NCI-H460 (cell line): ENCODE measurements around the gene RASA3. TPM values are rescaled to one million over a fixed set of nuclear protein-coding genes. Genes with fewer than 3 reads are reported as not detected.
"Not testable (repeated sequence)": the region's sequence is repeated elsewhere in the genome, so short reads cannot be mapped to it uniquely, and the experiment has no call there.

ENCODE experiments used
- DNase-seq: peaks from one replicate; pipeline ENCODE4 v3.0.0-alpha.2; 2016; ENCODE audit warnings: low read depth; ENCODE audit errors: extremely low read depth
- total RNA-seq: library from RNA; depleted of rRNA; stranded (reverse); fragments of >200 nt; shearing (Covaris generic); gene quantifications from 2 replicates; pipeline ENCODE4 v1.2.3, GENCODE V29; 2014

The RASA3 gene
- total RNA-seq, 1 experiment from 2014 or later = 14.2 TPM

DNA sequence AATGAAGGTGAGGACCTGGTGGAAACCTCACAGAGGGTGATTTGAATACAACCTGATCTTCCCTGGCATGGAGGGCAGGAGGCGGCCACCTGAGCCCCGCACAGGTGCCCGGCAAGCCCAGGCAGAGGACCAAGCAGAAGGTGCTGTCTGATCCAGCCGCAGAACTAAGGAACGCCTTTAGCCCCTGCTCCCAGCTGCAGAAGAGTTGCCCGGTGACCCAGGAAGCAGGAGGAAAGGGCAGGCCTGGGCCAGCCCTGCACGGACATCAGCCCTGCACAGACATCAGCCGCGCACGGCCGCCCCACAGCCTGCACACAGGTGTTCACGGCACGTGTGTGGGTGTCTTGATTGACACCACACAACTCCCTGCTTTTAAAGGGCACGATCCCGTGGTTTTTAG lies 43.1 kb downstream of the RASA3 start:
- DNase-seq = no peak

- DNase-seq = no peak
Observed at GRCh38 chr13:114088863-114089262, 43.6 kb downstream of the RASA3 start.

DNA sequence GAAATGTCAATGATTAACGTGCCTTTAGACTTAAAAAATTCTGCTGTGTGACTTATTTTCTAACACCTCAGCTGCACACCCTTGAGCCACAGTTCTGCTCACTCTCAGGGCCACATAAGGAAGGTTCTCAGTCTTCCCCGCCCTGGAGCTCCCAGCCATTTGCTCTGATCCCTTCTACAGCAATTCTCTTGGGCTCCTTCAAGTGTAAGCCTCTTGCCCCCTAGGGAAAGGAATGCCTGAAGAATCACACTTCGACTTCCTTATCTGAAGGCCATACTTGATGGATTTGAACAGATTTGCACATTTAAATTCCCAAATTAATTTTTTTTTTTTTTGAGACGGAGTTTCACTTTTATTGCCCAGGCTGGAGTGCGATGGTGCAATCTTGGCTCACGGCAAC lies 44.2 kb downstream of the RASA3 start:
- no peak for DNase-seq

- DNase-seq = no peak
Observed at GRCh38 chr13:114087430-114087829, 45.0 kb downstream of the RASA3 start.

DNA sequence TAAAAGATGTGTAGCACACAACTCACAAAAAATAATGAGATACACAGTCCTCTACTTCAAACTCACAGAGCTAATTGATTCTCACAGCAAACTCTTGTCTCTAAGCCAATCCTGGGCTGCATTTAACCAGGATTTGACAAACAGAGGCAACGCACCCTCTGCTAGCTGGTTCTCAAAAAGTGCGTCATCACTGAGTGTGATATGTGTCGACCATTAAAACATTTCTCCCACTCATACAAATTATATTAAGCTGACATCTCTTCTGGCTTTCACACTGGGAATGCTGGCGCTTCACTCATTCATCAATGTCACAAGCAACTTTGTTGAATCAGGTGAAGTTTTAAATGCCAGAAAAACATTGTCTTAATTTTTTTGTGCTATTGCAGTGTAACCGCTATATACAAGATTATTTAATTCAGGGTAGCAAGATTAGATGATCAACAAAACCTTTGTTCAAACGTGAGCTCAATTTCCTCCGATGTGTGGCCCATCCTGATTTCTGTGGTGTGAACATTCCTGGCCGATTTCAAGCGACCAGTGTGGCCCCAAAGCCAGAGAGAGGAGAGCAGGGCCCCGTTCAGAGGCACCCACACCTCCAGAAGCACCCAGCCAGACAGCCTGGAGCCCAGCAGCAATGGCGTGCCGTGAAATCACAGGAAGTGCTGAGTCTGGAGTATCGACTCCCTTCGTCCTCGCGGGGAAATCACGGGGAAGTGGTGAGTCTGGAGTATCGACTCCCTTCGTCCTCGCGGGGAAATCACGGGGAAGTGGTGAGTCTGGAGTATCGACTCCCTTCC lies 49.4 kb downstream of the RASA3 start:
- no peak for DNase-seq

- DNase-seq = no peak
Observed at GRCh38 chr13:114081761-114082681, 50.4 kb downstream of the RASA3 start.

DNA sequence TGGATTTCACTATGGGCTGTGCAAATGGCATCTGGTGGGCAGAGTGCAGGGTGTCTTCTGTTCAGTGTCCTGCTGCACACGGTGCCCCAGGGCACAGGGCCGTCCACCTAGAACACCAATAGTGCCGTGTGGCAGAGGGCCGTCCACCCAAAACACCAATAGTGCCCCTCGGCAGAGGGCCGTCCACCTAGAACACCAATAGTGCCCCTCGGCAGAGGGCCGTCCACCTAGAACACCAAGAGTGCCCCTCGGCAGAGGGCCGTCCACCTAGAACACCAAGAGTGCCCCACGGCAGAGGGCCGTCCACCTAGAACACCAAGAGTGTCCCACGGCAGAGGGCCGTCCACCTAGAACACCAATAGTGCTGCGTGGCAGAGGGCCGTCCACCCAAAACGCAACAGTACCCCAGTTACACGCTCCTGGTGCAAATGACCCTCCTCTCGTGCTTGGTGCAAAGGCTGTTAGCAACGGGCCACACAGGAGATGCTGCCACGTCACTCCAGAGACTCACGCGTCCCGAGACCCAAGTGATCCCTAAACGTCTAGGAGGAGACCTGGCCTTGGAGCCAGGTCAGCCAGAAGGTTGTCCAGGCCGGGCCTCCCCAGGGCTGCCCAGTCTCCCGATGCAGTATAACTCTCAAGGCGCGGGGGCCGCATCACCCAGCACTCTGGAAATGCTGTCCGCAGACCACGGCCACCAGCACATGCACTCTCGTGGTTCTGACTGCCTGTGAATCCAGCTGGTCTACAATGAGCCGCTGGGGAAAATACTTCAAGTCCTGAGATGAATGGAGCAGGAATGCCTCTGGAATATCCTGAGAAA lies 51.5 kb downstream of the RASA3 start:
- no peak for DNase-seq

GRCh38 chr13:114079601-114080536 lies 52.6 kb downstream of the RASA3 start:
- no peak for DNase-seq

- DNase-seq = no peak
Observed at GRCh38 chr13:114078461-114079451, 53.7 kb downstream of the RASA3 start.

GRCh38 chr13:114077933-114078325 lies 54.5 kb downstream of the RASA3 start:
- no peak for DNase-seq

- no peak for DNase-seq
Observed at GRCh38 chr13:114077099-114077932, 55.1 kb downstream of the RASA3 start.

DNA sequence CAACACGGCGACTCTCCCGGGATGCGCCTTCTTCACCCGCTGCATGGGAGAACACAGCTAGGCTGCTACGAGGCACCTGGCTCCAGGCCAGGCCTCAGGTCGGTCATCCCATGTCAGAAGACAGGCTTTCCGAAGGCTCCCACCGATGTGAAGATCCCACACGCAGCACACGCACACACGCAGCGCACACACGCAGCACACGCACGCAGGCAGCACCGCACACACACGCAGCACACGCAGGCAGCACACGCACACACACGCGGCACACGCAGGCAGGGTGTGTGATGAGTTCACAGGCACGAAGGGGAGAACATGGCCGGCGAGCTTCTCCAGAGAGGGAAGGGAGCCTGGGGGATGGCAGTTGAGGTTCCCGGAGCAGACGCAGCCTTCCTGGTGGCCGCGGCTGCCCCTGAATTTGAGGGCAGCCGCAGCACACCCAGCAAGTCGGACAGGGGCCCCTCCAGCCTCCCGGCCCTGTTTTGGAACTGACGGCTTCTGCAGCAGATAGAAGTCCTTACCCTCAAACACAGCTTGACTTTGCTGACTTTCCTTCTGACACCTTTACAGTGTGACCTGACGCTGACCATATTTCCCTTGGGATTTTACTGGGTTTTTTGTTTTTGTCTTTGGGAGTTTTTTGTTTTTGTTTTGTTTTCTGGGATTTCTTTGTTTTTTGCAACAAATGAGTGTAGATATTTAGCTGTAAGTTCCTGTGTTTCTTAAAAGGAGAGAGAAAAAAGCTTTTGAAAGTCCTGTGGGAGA lies 55.9 kb downstream of the RASA3 start:
- no peak for DNase-seq

DNA sequence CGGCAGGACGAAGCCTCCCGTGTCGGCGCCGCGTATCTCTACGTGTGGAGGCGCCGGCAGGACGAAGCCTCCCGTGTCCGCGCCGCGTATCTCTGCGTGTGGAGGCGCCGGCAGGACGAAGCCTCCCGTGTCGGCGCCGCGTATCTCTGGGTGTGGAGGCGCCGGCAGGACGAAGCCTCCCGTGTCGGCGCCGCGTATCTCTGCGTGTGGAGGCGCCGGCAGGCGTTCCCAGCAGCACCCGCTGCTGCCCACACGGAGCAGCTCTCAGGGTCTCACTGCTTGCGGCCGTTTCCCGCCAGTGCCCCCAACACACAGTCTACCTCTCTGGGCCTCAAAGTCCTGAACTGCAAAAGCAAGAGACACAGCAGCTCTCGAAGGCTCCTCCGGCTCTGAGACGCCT lies 56.6 kb downstream of the RASA3 start:
- not testable (repeated sequence) for DNase-seq

GRCh38 chr13:114074671-114075315 lies 57.6 kb downstream of the RASA3 start:
- no peak for DNase-seq

DNA sequence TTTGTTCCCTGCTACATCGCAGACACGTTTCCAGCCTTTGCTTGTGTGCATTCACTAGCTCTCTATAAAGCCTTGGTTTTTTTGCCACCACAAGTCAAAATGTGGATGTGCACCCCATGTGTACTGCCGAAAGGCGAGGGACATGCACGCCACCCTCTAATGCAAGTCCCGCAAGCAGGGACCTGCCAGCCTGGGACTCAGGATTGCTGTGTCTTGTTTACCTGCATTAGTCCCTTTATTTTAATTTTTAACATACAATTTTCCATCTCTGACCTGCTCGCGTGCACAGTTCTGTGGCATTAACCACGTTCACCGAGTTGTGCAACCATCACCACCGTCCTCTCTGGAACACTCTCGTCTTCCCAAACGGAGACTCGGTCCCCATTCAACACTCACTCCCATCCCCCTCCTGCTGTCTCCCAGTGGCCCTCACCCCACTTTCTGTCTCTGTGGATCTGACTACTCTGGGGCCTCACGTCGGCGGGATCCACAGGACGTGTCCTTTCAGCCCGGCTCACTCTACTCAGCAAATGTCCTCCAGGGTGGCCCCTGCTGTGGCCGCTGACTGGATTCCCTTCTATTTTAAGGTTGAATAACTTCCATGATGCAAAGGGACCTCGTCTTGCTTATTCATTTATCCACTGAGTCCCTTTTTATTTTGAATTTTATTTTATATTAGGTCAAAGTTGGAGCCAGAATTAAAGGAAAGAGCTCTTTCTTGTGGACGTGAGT lies 58.4 kb downstream of the RASA3 start:
- DNase-seq = no peak

GRCh38 chr13:114072421-114072820 lies 60.0 kb downstream of the RASA3 start:
- no peak for DNase-seq
